GM10266 (cell line): Measurements from ENCODE around the gene SUGCT.

ENCODE experiments used
- DNase-seq: peaks from one replicate; pipeline ENCODE4 v3.0.0; 2012; ENCODE audit errors: extremely low spot score
- CTCF ChIP-seq: IDR thresholded peaks from 2 replicates; pipeline ENCODE4 v1.5.1; 2012; ENCODE audit warnings: mild to moderate bottlenecking, low read depth; ENCODE audit not compliant: control insufficient read depth, insufficient read depth; ENCODE audit errors: missing control alignments

Gene SUGCT

GRCh38 chr7:40329601-40330153 lies 194.9 kb downstream of the SUGCT start:
- TF ChIP-seq CTCF: peak; percentile 70
- peak; percentile 46 for DNase-seq

GRCh38 chr7:40330408-40330807 lies 195.6 kb downstream of the SUGCT start:
- TF ChIP-seq CTCF: no peak
- no peak for DNase-seq

- no peak for DNase-seq
- no peak for TF ChIP-seq CTCF
Observed at GRCh38 chr7:40331915-40332314, 197.1 kb downstream of the SUGCT start.

GRCh38 chr7:40332516-40332915 lies 197.7 kb downstream of the SUGCT start:
- no peak for DNase-seq
- TF ChIP-seq CTCF: no peak

- TF ChIP-seq CTCF: no peak
- DNase-seq: no peak
Observed at GRCh38 chr7:40341836-40342235, 207.0 kb downstream of the SUGCT start.

GRCh38 chr7:40346554-40346953 lies 211.7 kb downstream of the SUGCT start:
- no peak for DNase-seq
- TF ChIP-seq CTCF: no peak

GRCh38 chr7:40348126-40348728 lies 213.4 kb downstream of the SUGCT start:
- no peak for TF ChIP-seq CTCF
- DNase-seq: no peak
